NOMO-1 (cell line): ENCODE results near the gene MCTS1.
A peak's percentile ranks its signal among the peaks of the same experiment; 100 is the strongest.
"Not testable (repeated sequence)": the region's sequence is repeated elsewhere in the genome, so short reads cannot be mapped to it uniquely, and the experiment has no call there.

ENCODE experiments used
- DNase-seq, 2 experiments: peaks; one replicate each; lab custom pipeline; 2025; ENCODE audit not compliant: unreplicated experiment in 2 of 2; lab: John Stamatoyannopoulos, UW

The MCTS1 gene

GRCh38 chrX:120625371-120625770 lies 21.5 kb downstream of the MCTS1 start:
- DNase-seq: no peak

GRCh38 chrX:120629667-120630537 lies 26.0 kb downstream of the MCTS1 start, which contains the start of gene C1GALT1C1:
TSS of gene C1GALT1C1 (minus strand) at chrX:120630054. CDS start at chrX:120627166, 2,888 bp downstream.
- DNase-seq: peak; percentile 88 to 89

GRCh38 chrX:120638619-120639018 lies 34.7 kb downstream of the MCTS1 start:
- no peak for DNase-seq

- no peak for DNase-seq
Observed at GRCh38 chrX:120642871-120643270, 39.0 kb downstream of the MCTS1 start.

- no peak for DNase-seq
Observed at GRCh38 chrX:120647127-120647526, 43.2 kb downstream of the MCTS1 start.

DNA sequence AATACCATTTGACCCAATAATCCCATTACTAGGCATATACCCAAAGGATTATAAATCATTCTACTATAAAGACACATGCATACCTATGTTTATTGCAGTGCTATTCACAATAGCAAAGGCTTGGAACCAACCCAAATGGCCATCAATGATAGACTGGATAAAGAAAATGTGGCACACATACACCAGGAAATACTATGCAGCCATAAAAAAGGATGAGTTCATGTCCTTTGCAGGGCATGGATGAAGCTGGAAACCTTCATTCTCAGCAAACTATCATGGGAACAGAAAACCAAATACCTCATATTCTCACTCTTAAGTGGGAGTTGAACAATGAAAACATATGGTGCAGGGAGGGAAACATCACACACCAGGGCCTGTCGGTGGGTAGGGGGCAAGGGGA lies 48.4 kb downstream of the MCTS1 start:
- DNase-seq: not testable (repeated sequence)

DNA sequence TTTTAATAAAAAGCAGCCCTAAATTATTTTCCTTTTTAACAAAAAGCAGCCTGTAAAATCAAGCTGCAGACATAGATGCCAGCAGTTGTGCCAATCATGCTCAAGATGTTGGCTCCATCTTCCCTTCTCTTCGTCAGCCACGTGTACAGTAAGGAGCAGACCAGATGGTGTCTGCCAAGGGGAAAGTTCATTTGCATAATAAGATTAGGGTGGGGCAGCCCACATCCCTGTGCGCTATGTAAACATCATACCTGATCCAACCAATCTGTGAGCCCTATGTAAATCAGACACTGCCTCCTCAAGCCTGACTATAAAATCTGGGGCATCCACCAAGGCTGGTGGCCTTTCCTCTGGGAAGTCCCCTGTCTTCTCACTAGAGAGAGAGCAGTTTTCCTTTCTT lies 49.1 kb downstream of the MCTS1 start:
- no peak for DNase-seq

DNA sequence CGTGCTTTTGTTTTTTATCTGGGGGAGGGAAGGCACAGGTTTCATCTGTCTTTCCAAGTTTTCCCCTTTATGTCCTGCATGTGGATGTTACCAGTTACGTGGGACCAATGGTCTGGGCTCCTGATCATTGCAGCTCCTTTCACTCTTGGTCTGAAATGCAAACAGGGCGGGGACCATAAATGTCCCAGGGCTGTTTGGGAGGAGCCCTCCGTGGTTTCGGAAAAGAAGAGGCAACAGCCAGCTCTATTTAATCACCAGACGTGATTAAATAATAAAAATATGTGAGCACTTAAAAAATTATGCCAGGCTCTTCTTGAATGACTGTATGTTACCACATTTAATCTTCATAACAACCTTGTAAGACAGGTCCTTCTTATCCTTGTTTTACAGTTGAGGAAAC lies 56.7 kb downstream of the MCTS1 start:
- no peak for DNase-seq
